ENCODE results near the gene MKRN1.

DNA sequence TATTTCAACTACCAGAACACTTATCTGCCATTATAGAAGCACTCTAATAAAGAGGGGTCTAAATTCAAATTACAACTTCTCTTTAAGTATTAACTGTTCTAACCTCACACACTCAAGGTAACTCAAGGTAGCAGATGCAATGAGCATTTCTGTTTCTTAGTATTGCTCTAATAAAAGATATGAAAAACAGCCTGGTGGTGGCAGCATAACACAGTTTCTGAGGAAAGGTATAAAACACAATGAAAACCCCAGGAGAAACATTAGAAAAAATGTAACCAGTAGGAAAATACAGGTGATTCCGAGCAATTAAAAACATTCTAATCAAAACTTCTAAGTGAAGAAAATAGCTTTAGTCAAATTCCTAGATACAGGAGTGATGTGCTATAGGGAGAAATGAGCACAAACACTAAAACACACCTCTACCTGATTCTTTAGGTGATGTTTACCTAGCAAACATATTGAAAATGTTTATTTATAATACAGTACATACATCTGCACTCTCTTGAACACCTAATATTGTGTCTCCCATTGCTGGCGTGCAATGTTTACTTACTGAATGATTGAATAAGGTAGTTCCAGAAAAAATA, 3.5 kb downstream of the MKRN1 start:
- TF ChIP-seq, protein P1, sequence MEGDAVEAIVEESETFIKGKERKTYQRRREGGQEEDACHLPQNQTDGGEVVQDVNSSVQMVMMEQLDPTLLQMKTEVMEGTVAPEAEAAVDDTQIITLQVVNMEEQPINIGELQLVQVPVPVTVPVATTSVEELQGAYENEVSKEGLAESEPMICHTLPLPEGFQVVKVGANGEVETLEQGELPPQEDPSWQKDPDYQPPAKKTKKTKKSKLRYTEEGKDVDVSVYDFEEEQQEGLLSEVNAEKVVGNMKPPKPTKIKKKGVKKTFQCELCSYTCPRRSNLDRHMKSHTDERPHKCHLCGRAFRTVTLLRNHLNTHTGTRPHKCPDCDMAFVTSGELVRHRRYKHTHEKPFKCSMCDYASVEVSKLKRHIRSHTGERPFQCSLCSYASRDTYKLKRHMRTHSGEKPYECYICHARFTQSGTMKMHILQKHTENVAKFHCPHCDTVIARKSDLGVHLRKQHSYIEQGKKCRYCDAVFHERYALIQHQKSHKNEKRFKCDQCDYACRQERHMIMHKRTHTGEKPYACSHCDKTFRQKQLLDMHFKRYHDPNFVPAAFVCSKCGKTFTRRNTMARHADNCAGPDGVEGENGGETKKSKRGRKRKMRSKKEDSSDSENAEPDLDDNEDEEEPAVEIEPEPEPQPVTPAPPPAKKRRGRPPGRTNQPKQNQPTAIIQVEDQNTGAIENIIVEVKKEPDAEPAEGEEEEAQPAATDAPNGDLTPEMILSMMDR (IDR thresholded peaks at IDR 0.05) = peak in 1 of 2 donors; percentile 32
- no peak for TF ChIP-seq EP300 (IDR thresholded peaks at IDR 0.05)
- TF ChIP-seq POLR2A (IDR thresholded peaks at IDR 0.05) = no peak

Measured in suprapubic skin (tissue), 3 donors.